NAMALWA (cell line): Measurements from ENCODE around the gene EIF5A2.
"Not testable (repeated sequence)": the region's sequence is repeated elsewhere in the genome, so short reads cannot be mapped to it uniquely, and the experiment has no call there.

Source experiments
- DNase-seq: peaks from one replicate; pipeline ENCODE4 v3.0.0-alpha.2; 2015; ENCODE audit warnings: low spot score

The EIF5A2 gene

DNA sequence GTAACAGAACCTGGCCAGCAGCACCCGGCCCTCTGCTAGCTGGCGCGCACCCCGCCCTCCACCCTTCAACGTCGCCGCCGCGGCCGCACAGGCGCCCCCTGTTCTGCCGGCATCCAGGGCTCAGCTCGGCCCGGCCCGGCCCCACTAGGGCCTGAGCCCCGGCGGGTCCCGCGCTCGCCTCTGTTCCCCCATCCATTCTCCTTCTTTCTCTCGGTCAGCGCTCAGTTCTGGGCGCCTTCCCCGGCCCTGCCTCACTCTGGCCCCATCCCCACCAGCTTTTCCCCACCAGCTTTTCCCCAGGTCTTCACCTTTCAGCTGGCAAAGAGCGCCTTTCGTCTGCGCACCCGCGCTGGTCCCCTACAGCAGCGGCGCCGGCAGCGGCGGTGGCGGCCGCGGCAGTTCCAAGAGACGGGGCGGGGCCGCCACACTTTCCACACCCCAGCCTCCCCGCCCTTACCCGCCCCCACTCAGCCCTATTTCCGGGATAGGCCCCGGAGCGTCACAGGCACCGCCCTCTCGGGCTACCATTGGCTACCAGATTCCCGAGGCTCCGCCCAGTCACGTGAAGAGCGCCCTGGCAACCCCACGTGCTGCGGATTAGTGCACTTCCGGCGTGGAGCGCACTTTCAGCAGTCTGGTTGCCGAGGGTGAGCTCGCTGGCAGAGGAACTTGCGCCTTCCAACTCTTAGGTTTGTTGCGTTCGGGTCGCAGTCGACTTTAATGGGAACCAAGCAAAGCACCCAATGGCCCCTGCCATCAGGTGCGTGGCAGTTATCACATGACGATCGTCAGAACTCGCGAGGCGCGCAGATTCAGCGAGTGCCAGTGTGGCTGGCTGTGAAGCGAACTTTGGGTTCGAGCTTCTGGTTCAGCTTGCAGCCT lies at the start of gene EIF5A2:
TSS of gene EIF5A2 (minus strand) at position 403 of the 882 bp plus-strand sequence. CDS start 831 bp downstream, outside the sequence.
- peak; percentile 99 for DNase-seq

DNA sequence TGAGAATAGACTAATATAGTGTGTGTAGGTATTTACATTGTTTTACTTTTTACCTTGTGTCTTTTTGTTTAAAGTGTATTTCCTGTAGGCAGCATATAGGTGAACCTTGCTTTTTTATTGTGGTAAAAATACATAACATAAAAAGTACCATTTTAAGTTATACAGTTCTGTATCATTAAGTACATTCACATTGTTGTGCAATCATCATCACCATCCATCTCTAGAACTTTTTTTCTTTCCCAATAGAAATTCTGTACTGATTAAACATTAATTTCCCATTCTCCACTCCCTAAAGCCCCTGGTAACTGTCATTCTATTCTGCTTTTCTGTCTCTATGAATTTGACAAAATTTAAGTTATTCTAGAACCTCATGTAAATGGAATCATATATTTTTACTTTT lies 48.2 kb upstream of the EIF5A2 start:
- no peak for DNase-seq

DNA sequence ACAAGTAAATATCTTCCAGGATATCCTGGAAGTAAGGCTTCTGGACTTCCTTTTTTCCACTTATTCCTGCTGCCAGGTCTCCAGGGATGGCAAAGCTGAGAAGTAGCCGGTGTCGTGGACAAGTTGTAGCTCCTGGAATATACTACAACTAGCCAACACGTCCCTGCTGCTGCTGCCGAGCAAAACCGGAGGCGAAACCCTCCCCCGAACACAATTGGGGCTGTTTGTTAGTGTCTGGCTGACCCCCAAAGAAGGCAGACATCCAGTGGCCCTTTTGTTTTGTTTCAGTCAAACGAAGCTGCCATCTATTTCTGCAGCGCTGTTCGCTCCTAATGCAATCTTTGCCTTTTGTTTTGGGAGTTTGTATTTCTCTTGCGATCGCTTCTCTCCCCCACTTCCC lies 45.3 kb upstream of the EIF5A2 start:
- DNase-seq: no peak

DNA sequence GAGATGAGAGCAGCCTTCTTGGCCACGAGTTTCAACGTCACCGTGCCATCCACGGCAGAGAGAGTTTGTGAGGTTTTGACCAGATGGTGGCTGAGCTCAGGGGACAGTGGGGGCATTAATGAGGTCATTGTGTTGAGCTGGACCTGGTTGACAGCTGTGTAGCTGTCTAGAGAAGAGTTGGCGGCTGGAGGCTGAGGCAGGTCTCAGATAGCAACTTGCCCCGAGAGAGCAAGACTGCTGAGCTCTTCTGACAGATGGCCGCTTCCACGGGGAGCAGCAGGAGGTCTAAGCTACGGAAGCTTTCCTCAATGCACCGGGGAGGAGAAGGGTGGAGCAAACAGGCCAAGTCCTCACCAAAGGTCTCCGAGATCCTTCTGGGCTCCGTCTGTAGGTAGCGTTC lies 44.8 kb upstream of the EIF5A2 start:
- no peak for DNase-seq

DNA sequence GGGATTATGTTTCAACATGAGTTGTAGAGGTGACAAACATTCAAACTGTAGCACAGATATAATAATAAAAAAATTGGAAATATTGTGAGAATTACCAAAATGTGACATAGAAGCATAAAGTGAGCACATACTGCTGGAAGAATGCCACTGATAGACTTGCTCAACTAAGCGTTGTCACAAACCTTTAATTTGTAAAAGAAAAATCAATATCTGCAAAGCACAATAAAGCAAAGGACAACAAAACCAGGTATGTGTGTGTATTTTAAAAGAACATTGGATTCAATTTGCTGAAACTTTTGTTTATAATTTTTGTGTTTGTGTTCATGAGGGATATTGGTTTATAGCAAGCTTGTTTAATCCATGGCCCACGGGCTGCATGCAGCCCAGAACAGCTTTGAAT lies 40.8 kb upstream of the EIF5A2 start:
- no peak for DNase-seq

DNA sequence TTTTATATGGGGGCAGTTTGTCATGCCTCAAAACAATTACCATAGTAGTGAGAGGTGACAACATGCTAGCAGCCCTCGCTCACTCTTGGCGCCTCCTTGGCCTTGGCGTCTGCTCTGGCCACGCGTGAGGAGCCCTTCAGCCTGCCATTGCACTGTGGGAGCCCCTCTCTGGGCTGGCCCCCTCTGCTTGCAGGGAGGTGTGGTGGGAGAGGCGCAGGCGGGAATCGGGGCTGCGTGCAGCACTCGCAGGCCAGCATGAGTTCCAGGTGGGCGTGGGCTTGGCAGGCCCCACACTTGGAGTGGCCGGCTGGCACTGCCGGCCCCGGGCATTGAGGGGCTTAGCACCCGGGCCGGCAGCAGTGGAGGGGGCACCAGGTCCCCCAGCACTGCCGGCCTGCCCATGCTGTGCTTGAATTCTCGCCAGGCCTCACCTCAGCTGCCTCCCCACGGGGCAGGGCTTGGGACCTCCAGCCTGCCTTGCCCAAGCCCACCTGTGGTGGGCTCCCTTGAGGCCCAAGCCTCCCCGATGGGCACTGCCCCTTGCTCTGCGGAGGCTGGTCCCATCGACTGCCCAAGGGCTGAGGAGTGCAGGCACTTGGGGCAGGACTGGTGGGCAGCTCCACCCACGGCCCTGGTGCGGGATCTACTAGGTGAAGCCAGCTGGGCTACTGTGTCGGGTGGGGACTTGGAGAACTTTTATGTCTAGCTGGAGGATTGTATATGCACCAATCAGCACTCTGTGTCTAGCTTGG lies 38.8 kb upstream of the EIF5A2 start:
- no peak for DNase-seq

DNA sequence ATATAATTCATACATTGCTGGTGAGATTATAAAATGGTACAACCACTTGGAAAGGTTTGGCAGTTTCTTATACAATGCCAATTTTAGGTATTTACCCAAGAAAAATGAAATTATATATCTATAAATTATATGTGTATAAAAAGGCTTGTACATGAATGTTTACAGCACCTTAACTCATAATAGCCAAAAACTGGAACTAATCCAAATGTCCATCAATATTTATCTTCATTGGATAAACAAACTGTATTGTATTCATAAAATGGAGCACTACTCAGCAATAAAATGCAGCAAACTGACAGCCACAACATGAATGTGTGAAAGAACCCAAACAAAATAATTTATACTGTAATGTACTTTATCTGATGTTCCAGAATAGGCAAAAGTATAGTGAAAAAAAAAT lies 33.6 kb upstream of the EIF5A2 start:
- DNase-seq: no peak

DNA sequence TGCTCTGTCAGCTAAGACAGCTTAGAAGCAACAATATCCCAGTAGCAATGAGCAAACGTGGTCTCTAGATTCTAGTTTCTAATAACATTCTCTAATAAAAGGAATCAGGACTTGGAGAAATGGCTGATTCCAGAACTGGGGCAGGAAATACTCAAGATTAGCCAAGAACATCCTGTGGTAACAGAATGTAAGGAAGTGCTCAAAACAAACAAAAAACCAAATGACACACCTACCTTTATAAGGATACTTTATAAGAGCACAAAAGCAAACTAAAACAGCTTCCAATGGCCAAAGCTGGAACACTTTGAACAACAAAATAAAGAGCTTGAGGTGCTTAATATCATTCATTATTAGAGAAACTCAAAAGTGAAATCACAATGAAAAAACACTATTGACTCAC lies 33.1 kb upstream of the EIF5A2 start:
- no peak for DNase-seq

DNA sequence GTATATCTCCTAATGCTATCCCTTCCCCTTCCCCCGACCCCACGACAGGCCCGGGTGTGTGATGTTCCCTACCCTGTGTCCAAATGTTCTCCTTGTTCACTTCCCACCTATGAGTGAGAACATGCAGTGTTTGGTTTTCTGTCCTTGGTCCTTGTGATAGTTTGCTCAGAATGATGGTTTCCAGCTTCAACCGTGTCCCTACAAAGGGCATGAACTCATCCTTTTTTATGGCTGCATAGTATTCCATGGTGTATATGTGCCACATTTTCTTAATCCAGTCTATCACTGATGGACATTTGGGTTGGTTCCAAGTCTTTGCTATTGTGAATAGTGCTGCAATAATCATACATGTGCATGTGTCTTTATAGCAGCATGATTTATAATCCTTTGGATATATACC lies 24.6 kb upstream of the EIF5A2 start:
- not testable (repeated sequence) for DNase-seq

DNA sequence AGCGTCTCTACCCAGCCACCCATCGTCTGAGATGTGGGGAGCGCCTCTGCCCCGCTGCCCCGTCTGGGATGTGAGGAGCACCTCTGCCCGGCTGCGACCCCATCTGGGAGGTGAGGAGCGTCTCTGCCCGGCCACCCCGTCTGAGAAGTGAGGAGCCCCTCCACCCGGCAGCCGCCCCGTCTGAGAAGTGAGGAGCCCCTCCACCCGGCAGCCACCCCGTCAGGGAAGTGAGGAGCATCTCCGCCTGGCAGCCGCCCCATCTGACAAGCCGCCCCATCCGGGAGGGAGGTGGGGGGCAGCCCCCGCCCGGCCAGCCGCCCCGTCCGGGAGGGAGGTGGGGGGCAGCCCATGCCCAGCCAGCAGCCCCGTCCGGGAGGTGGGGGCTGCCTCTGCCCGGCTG lies 15.1 kb upstream of the EIF5A2 start:
- DNase-seq: not testable (repeated sequence)

DNA sequence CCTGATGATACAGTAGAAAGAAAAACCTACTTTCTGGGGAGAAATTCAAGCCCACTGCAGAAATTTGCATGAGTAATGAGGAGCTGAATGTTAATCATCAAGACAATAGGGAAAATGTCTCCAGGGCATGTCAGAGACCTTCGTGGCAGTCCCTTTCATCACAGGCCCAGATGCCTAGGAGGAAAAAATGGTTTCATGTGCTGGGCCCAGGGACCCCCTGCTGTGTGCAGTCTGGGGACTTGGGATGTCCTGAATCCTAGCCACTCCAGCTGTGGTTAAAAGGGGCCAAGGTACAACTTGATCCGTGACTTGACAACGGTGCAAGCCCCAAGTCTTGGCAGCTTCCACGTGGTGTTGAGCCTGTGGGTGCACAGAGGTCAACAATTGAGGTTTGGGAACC lies 10.3 kb upstream of the EIF5A2 start:
- DNase-seq: no peak

DNA sequence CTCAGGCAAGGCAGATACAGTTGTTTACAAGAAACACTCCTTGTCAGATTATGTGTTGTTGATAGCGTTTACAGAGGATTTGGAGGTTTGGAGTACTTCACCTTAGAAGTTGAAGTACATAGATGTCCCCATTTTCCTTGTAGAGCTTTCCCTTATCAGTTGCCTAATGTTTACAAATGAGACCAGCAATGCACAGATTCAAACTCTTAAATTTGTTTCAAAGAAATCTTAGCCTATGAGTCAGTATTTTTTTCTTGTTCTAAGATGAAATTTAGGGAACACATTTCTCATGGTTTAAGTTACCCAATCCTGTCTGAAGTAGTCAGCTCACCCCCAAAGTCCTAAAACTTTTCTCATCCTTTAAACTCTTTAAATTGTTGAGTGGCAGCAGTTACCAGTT lies 6.3 kb upstream of the EIF5A2 start:
- no peak for DNase-seq

DNA sequence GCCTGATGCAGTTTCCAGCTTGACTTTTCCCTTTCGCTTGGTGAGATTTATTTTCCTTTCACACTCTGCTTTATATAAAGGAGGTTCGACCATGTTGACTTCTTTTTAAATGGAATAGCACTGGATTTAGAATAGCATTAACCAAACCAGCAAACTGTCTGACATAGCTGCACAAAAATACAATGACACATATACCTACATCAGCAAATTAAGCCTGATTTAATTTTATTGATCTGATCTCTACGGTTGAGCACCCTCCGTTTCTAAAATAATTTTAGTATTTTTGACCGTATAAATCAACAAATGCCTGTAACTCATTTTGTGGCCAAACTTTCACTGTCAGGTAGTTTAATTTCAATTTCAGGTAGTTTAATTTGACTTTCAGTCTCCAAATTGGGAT lies 5.8 kb upstream of the EIF5A2 start:
- no peak for DNase-seq

DNA sequence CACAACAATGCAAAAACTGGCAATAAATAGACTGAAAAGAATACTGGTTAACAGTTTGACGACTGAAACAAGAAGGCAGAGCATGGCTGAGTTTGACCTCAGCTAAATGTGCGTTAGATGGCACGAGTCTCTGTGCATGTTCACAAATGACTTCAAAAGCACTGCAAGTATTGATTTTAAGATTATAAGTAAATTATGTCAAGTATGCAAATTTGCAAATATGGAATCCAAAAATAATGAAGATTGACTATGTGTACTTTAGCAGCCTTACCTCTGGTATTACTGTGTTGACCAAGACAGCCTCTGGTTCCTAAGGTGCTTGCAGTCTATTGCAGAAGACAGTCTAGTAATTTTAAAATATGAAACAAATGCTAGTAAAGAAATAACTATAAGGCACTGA lies 2.6 kb upstream of the EIF5A2 start:
- no peak for DNase-seq

DNA sequence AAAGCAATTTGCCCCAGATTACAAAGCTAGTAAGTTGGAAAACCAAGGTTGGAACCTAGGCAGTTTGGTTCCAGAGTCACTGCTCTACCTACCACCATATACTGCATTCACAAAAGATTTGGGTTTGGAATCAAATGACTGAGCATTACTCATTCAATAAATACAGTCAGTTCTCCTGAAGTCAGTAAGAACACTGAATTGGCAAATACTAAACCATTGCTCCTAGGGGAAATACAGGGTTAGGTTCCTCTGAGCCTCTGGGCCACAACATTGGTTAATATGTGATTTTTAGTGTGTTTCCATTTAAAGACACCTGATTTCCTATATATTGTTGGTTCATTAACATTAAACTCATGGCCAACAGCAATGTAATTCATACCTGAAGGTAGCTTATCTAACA lies 2.1 kb upstream of the EIF5A2 start:
- no peak for DNase-seq

DNA sequence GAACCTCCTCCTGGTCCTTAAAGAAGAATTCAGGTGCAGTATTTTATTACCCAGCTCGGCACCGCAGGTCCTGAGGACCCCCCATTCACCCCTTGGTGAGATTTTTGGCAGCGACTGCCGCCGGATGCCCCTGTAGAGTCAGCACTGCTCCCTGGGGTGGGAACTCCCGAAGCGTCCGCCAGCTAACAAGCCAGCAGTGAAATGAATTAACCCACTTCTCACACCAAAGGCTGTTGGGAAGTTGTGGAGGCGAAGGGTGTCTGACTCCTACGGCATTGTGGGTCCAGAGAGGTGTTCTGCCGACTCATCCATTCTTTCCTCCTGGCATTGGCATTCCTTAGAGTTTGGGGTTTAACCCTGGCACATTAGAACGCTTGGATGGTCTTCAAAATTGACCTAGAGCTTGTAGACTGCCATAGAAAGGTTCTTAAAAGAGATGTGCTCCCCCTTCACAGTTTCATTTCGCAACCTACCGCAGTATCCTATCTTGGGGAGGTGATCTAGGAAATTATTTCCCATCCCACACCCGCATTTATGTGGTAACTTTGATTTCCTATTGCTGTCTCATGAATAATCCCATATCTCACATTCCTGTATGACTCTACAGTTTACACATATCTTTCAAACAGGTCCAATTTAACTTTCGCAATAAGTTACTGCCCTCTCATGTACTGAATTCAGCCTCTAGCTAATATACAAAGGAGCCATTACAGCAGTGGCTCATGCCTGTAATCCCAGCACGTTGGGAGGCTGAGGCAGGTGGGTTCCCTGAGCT lies 879 bp upstream of the EIF5A2 start:
- DNase-seq: peak; percentile 14

DNA sequence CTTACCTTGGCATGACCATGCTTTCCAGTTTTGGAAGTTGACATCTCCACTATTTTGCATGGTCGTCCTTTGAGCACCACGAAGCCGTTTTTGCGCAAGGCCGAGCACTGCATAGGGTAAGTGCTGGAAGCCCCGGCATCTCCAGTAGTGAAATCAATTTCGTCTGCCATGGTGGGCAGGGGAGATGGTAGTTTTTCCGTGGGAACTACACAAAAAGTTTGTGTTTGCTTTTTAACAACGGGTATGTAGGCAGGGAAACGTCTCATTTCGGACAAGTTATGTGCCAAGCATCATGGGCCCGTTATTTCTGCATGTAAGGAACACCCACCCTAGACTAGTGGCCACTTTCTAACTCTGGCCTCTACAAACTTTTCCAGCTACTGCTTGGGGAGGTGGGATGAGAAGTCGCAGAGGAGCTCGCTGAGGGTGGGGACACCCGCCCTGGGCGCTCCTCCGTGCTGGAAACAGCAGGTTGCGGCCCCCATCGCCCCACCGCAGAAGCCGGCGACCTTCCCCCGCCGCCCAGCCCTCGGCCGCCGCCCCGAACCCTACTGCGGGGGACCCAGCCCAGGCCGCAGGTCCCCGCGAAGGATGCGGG lies 701 bp downstream of the EIF5A2 start:
- DNase-seq: peak; percentile 38

DNA sequence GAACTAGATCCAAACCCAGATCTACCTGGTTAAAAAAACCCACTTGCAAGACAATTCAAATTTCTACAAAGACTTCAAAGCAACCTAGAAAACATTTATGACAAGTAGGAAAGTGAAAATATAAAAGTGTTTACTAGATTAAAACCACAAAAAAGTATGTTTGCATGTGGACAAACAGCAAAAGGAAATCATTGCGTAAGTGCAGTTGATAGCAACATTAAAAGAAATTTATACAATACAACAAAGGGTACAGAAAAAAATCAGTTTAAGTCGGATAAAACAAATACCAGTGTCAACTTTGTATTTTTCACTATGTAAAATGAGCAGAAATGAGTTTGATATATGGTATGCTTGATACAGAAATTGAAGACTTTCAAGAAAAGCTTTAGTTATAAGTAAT lies 2.6 kb downstream of the EIF5A2 start:
- no peak for DNase-seq

DNA sequence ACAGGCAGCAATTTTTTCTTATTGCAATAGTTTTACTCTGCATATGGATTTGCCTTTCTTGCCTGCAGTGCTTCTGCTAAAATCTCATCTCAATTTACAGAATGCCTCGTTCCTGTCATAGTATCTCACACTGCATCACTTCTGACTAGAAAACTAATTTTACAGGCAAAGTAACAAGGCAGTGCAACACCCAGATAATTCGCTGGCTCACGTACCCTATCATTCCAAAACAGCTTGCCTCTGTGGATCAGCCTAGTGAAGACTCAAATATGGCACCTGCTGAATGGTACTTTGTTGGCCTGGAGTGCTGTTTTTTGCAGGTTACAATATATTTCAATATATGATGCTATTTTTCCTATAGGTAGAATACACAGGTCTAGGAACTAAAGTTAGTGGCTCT lies 5.3 kb downstream of the EIF5A2 start:
- DNase-seq: no peak

DNA sequence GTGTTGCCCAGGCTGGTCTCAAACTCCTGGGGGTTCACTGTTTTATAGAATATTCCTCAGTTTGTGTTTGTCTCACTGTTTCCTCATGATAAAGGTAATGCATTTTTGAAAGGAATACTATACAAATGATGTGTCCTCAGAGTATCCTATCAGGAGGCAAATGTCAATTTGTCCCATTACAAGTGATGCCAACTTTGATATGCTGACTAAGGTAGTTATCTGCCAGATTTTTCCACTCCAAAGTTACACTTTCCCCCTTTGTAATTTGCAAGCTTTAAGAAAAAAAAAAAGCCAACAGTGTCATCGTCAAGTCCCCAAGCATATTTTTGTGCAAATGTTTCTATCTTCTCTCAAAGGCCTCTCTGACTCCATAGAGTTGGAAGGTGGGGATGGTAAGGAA lies 9.0 kb downstream of the EIF5A2 start:
- no peak for DNase-seq

DNA sequence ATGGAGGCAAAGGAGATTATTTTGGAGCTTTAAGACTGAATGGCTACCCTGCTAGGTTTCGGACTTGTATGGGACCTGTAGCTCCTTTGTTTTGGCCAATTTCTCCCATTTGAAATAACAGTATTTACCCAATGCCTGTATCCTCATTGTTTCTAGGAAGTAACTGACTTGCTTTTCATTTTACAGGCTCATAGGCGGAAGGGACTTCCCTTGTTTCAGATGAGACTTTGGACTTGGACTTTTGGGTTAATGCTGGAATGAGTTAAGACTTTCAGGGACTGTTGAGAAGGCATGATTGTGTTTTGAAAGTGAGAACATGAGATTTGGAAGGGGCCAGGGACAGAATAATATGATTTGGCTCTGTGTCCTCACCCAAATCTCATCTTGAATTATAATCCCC lies 10.5 kb downstream of the EIF5A2 start:
- no peak for DNase-seq

DNA sequence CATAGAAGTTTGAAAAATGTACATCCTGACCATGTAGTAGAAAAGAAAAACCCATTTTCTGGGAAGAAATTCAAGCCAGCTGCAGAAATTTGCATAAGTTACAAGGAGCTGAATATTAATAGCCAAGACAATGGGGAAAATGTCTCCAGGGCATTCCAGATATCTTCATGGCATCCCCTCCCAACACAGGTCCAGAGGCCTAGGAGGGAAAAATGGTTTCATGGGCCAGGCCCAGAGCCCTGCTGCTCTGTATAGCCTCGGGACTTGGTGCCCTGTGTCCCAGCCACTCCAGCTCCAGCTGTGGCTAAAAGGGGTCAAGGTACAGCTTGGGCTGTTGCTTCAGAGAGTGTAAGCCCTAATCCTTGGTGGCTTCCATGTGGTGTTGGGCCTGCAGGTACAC lies 11.2 kb downstream of the EIF5A2 start:
- not testable (repeated sequence) for DNase-seq
